ENCODE results near the gene SLC39A11.
A peak's percentile ranks its signal among the peaks of the same experiment; 100 is the strongest.

The SLC39A11 gene

DNA sequence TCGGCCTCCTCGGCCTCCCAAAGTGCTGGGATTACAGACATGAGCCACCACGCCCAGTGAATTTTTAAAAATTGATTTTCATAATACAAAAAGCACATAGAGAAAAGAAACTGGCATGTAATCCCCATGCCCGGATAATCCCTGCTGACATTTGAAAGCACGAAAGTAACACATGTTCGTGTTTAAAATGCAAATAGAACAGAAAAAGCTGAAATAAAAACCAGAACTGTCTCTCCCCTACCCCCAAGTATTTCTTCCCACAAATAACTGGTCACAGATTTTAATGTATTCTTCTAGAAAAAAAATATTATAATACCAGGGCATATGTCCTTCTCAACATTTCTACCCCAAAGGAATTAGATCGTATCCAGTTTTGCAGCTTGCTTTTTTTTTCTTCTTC, 222.9 kb downstream of the SLC39A11 start:
- CTCF ChIA-PET, result no interaction called here
- TF ChIP-seq, protein P1, sequence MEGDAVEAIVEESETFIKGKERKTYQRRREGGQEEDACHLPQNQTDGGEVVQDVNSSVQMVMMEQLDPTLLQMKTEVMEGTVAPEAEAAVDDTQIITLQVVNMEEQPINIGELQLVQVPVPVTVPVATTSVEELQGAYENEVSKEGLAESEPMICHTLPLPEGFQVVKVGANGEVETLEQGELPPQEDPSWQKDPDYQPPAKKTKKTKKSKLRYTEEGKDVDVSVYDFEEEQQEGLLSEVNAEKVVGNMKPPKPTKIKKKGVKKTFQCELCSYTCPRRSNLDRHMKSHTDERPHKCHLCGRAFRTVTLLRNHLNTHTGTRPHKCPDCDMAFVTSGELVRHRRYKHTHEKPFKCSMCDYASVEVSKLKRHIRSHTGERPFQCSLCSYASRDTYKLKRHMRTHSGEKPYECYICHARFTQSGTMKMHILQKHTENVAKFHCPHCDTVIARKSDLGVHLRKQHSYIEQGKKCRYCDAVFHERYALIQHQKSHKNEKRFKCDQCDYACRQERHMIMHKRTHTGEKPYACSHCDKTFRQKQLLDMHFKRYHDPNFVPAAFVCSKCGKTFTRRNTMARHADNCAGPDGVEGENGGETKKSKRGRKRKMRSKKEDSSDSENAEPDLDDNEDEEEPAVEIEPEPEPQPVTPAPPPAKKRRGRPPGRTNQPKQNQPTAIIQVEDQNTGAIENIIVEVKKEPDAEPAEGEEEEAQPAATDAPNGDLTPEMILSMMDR (IDR thresholded peaks at IDR 0.05; ENCODE audit: control extremely low read depth, extremely low read depth, low read depth, missing control alignments), result no peak
- POLR2A ChIA-PET, result no interaction called here
- no peak for DNase-seq (ENCODE audit: extremely low spot score)

DNA sequence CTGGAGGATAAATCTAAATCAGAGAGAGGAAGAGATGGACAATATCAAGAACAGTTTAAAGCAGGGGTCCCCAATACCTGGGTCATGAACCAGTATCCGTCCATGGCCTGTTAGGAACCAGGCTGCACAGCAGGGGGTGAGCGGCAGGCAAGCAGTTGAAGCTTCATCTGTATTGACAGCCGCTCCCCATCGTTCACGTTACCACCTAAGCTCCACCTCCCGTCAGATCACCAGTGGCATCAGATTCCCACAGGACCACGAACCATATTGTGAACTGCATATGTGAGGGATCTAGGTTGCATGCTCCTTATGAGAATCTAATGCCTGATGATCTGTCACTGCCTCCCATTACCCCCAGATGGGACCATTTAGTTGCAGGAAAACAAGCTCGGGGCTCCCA, 226.5 kb downstream of the SLC39A11 start:
- ChIA-PET CTCF (no interaction called here), POLR2A (no interaction called here)
- TF ChIP-seq, protein P1 (IDR thresholded peaks at IDR 0.05; ENCODE audit: control extremely low read depth, extremely low read depth, low read depth, missing control alignments), result no peak
- no peak for DNase-seq (ENCODE audit: extremely low spot score)

DNA sequence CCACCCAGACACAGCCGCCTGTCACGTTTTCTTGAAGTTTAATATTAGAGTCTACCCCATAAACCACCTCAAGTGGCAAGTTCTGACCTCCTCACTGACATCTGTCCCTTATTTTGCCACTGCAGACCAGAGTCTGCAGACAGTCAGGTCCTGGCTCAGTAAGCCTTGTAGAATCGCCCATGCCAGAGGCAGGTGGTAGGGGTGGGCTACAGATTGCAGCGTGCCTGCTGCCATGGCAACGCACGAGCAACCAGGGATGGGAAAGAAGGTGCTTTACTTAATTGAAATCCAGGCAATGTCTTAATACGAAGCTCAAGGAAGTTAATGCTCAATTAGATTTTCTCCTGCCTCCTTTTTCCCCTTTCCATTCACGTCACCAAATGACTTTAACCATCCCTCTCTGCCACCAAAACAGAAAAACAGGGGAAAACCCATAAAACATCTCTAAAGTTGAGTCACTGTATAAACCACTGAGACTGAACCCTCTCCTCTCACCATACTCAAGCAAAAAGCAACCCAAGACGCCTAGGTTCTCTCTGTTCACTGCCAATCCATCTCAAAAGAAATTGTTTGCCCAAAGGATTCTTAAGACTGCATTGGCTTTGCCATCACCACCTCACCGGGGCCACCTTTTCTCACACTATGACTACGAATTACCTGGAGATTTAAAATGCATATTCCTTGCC, 228.8 kb downstream of the SLC39A11 start:
- DNase-seq (ENCODE audit: extremely low spot score), result peak; percentile 30
- POLR2A ChIA-PET, result no interaction called here
- CTCF ChIA-PET, result no interaction called here
- TF ChIP-seq, protein P1 (IDR thresholded peaks at IDR 0.05; ENCODE audit: control extremely low read depth, extremely low read depth, low read depth, missing control alignments), result no peak

DNA sequence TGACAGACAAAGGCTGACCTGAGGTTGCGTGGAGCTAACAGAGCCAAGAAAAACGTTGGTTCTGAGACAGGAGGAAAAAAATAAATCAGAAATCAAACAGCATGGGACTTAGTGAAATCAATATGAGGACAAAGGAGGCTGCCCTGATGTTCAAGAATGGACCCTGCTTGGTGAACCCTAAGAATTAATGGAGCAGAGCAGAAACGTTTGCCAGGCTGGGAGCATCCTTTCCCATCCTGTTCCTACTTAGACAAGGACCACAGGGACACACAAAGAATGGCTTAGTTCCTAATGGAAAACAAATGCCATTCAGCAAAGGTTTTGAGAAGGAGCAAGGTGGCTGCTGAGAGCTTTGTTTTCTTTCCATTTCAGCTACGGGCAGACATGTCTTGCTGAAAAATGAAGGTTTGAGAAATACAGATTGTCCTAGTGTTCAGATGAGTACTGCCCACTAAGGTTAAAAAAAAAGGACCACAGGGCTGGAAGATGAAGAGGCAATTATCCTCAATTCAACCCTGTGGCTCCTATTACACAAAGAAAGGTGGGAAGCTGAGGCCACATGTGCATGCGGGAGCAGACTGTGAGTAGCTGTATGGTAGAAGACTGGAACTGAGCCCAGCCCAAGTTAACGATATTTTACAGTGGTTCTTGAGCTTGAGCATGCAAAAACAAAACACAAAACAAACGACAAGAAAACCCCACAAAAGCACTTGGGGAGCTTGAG, 230.1 kb downstream of the SLC39A11 start:
- CTCF ChIA-PET, result no interaction called here
- DNase-seq (ENCODE audit: extremely low spot score), result no peak
- POLR2A ChIA-PET, result no interaction called here
- TF ChIP-seq, protein P1 (IDR thresholded peaks at IDR 0.05; ENCODE audit: control extremely low read depth, extremely low read depth, low read depth, missing control alignments), result no peak

DNA sequence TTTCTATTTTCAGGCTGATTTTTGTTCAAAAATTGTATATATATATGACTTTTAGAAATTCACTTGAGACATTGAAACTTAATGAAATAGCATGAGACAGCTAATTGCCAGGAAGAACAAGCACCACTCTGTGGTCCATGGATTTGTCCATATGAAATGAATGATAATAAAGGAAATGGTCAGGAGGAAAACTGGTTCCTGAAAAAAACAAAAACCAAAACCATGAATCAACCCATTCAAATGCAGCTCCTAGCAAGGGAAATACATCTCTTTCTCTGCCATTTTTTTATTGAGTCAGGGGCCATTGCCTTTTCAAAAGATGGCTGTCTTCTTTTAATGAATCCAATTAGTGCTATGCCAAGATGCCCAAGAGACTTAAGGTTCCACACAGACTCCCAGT, 230.7 kb downstream of the SLC39A11 start:
- TF ChIP-seq, protein P1 (IDR thresholded peaks at IDR 0.05; ENCODE audit: control extremely low read depth, extremely low read depth, low read depth, missing control alignments), result no peak
- ChIA-PET CTCF (no interaction called here), POLR2A (no interaction called here)
- DNase-seq (ENCODE audit: extremely low spot score), result no peak

DNA sequence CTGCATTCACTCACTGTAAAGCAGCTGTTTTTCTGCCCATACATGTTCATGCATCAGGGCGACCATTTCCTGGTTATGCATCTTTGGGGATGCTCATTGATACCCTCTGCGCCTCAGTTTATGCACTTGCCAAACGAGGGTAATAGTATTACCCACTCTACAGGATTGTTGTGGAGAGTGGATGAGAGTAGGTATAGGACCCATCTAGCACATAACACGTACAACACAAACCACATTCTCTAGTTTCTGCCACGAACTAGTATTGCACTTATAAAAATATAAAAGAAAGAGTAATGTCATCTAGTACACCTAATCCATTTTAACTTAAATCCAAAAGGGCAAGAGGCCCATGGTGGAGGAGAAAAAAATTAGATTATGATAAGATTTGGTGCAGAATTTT, 231.7 kb downstream of the SLC39A11 start:
- POLR2A ChIA-PET, result no interaction called here
- TF ChIP-seq, protein P1 (IDR thresholded peaks at IDR 0.05; ENCODE audit: control extremely low read depth, extremely low read depth, low read depth, missing control alignments), result no peak
- CTCF ChIA-PET, result no interaction called here
- DNase-seq (ENCODE audit: extremely low spot score), result no peak

Data from GM10248 (cell line).